ENCODE results near the gene ZBTB37.
"Not testable (repeated sequence)": the region's sequence is repeated elsewhere in the genome, so short reads cannot be mapped to it uniquely, and the experiment has no call there.

Gene ZBTB37

GRCh38 chr1:173913111-173913510 lies 44.9 kb downstream of the ZBTB37 start:
- DNase-seq (ENCODE audit: low read depth in 2 of 2) = no peak

GRCh38 chr1:173914366-173914871 lies 46.2 kb downstream of the ZBTB37 start:
- peak in 1 of 2 experiments; percentile 25 for DNase-seq (ENCODE audit: low read depth in 2 of 2)

- no peak for DNase-seq (ENCODE audit: low read depth in 2 of 2)
Observed at GRCh38 chr1:173915596-173915995, 47.4 kb downstream of the ZBTB37 start.

- DNase-seq (ENCODE audit: low read depth in 2 of 2) = no peak
Observed at GRCh38 chr1:173916667-173917066, 48.5 kb downstream of the ZBTB37 start.

- no peak for DNase-seq (ENCODE audit: low read depth in 2 of 2)
Observed at GRCh38 chr1:173917149-173917548, 49.0 kb downstream of the ZBTB37 start, which contains the start of gene SERPINC1. SERPINC1 (minus strand) TSS chr1:173917327; CDS start chr1:173917259, 68 bp downstream.

- no peak for DNase-seq (ENCODE audit: low read depth in 2 of 2)
Observed at GRCh38 chr1:173917635-173918493, 49.7 kb downstream of the ZBTB37 start.

- DNase-seq (ENCODE audit: low read depth in 2 of 2) = no peak
Observed at GRCh38 chr1:173920861-173921260, 52.7 kb downstream of the ZBTB37 start.

GRCh38 chr1:173925306-173926242 lies 57.4 kb downstream of the ZBTB37 start:
- no peak for DNase-seq (ENCODE audit: low read depth in 2 of 2)

GRCh38 chr1:173930541-173930940 lies 62.4 kb downstream of the ZBTB37 start:
- DNase-seq (ENCODE audit: low read depth in 2 of 2) = not testable (repeated sequence)

GRCh38 chr1:173934440-173934839 lies 66.3 kb downstream of the ZBTB37 start:
- no peak for DNase-seq (ENCODE audit: low read depth in 2 of 2)

- DNase-seq (ENCODE audit: low read depth in 2 of 2) = no peak
Observed at GRCh38 chr1:173937062-173937461, 68.9 kb downstream of the ZBTB37 start.

GRCh38 chr1:173946380-173946921 lies 78.3 kb downstream of the ZBTB37 start:
- no peak for DNase-seq (ENCODE audit: low read depth in 2 of 2)

GRCh38 chr1:173948594-173948993 lies 80.4 kb downstream of the ZBTB37 start:
- no peak for DNase-seq (ENCODE audit: low read depth in 2 of 2)
